Measurements from ENCODE around the gene DLG1.
A peak's percentile ranks its signal among the peaks of the same experiment; 100 is the strongest.

The DLG1 gene

GRCh38 chr3:197002701-197003454, 295.5 kb downstream of the DLG1 start:
- no peaks in the 10 kb centered on the region for H3K36me3 Mint-ChIP-seq
- H3K27ac Mint-ChIP-seq: no peak overlapping the region
- peaks cover 14% of the 10 kb centered on the region for H3K4me1 Mint-ChIP-seq
- H3K27me3 Mint-ChIP-seq: no peaks in the 10 kb centered on the region
- H3K9me3 Mint-ChIP-seq: no peaks in the 10 kb centered on the region
- H3K4me3 Mint-ChIP-seq: no peak overlapping the region

- no peaks in the 10 kb centered on the region for H3K36me3 Mint-ChIP-seq
- H3K27me3 Mint-ChIP-seq: no peaks in the 10 kb centered on the region
- peaks cover 14% of the 10 kb centered on the region for H3K4me1 Mint-ChIP-seq
- peak overlapping the region; percentile 83 for H3K4me3 Mint-ChIP-seq
- no peaks in the 10 kb centered on the region for H3K9me3 Mint-ChIP-seq
- peak overlapping the region; percentile 88 for H3K27ac Mint-ChIP-seq
These were observed 296.3 kb downstream of the DLG1 start for GRCh38 chr3:197001972-197002700.

GRCh38 chr3:197001106-197001971, 297.1 kb downstream of the DLG1 start:
- Mint-ChIP-seq H3K4me3 (peak overlapping the region; percentile 83), H3K4me1 (peaks cover 14% of the 10 kb centered on the region), H3K27me3 (no peaks in the 10 kb centered on the region), H3K9me3 (no peaks in the 10 kb centered on the region), H3K27ac (peak overlapping the region; percentile 88), H3K36me3 (no peaks in the 10 kb centered on the region)

GRCh38 chr3:197000211-197000610, 298.2 kb downstream of the DLG1 start:
- H3K4me1 Mint-ChIP-seq: peaks cover 14% of the 10 kb centered on the region
- no peak overlapping the region for H3K27ac Mint-ChIP-seq
- H3K27me3 Mint-ChIP-seq: no peaks in the 10 kb centered on the region

GRCh38 chr3:196998966-196999760, 299.2 kb downstream of the DLG1 start:
- peaks cover 10% of the 10 kb centered on the region for H3K4me1 Mint-ChIP-seq
- H3K4me3 Mint-ChIP-seq: no peak overlapping the region
- H3K9me3 Mint-ChIP-seq: no peaks in the 10 kb centered on the region
- H3K27me3 Mint-ChIP-seq: no peaks in the 10 kb centered on the region
- no peaks in the 10 kb centered on the region for H3K36me3 Mint-ChIP-seq
- no peak overlapping the region for H3K27ac Mint-ChIP-seq

More at GRCh38 chr3:197000211-197000610, 298.2 kb downstream of the DLG1 start:
- Mint-ChIP-seq H3K4me3 (no peak overlapping the region), H3K36me3 (no peaks in the 10 kb centered on the region), H3K9me3 (no peaks in the 10 kb centered on the region)

GRCh38 chr3:196997311-196997710, 301.1 kb downstream of the DLG1 start:
- no peak overlapping the region for H3K27ac Mint-ChIP-seq

GRCh38 chr3:196996454-196997265, 301.8 kb downstream of the DLG1 start:
- Mint-ChIP-seq H3K4me3 (no peak overlapping the region), H3K36me3 (no peaks in the 10 kb centered on the region), H3K27me3 (no peaks in the 10 kb centered on the region), H3K27ac (no peak overlapping the region), H3K4me1 (peaks cover 4% of the 10 kb centered on the region), H3K9me3 (no peaks in the 10 kb centered on the region)

More at GRCh38 chr3:196997311-196997710, 301.1 kb downstream of the DLG1 start:
- Mint-ChIP-seq H3K9me3 (no peaks in the 10 kb centered on the region), H3K4me1 (peaks cover 6% of the 10 kb centered on the region), H3K36me3 (no peaks in the 10 kb centered on the region), H3K27me3 (no peaks in the 10 kb centered on the region), H3K4me3 (no peak overlapping the region)

GRCh38 chr3:196995646-196996355, 302.6 kb downstream of the DLG1 start:
- Mint-ChIP-seq H3K36me3 (no peaks in the 10 kb centered on the region), H3K27me3 (no peaks in the 10 kb centered on the region), H3K9me3 (no peaks in the 10 kb centered on the region), H3K4me3 (no peak overlapping the region), H3K4me1 (no peaks in the 10 kb centered on the region), H3K27ac (no peak overlapping the region)

- Mint-ChIP-seq H3K4me3 (no peak overlapping the region), H3K9me3 (no peaks in the 10 kb centered on the region), H3K36me3 (no peaks in the 10 kb centered on the region), H3K4me1 (no peaks in the 10 kb centered on the region), H3K27ac (no peak overlapping the region), H3K27me3 (no peaks in the 10 kb centered on the region)
These were observed 303.4 kb downstream of the DLG1 start for GRCh38 chr3:196995027-196995426.

GRCh38 chr3:196994056-196994455, 304.4 kb downstream of the DLG1 start:
- no peaks in the 10 kb centered on the region for H3K36me3 Mint-ChIP-seq
- no peaks in the 10 kb centered on the region for H3K4me1 Mint-ChIP-seq
- H3K27me3 Mint-ChIP-seq: no peaks in the 10 kb centered on the region
- no peak overlapping the region for H3K27ac Mint-ChIP-seq
- H3K4me3 Mint-ChIP-seq: no peak overlapping the region
- no peaks in the 10 kb centered on the region for H3K9me3 Mint-ChIP-seq
